Measurements from ENCODE around the gene WRAP73.

The WRAP73 gene

GRCh38 chr1:3668148-3668547, 18.2 kb upstream of the WRAP73 start:
- Histone ChIP-seq H2AFZ (ENCODE audit: low read depth, low read length, severe bottlenecking) (no peak overlapping the region), H3F3A (ENCODE audit: insufficient read depth) (no peaks in the 10 kb centered on the region), H4K20me1 (ENCODE audit: low read depth, low read length) (no peaks in the 10 kb centered on the region), H3K9me2 (replicated peaks; ENCODE audit: insufficient read depth, low read length) (no peaks in the 10 kb centered on the region), H3K79me2 (ENCODE audit: insufficient read depth, low read length) (no peaks in the 10 kb centered on the region), H3K4me3 (ENCODE audit: insufficient read depth, low read length, poor library complexity, severe bottlenecking) (no peak overlapping the region), H3K27me3 (ENCODE audit: low read length) (no peaks in the 10 kb centered on the region), H3K9ac (ENCODE audit: low read length) (no peak overlapping the region), H3K27ac (ENCODE audit: low read depth, low read length) (no peak overlapping the region), H3K9me3 (ENCODE audit: insufficient read depth, low read length) (no peaks in the 10 kb centered on the region), H3K4me2 (ENCODE audit: low read depth, low read length, poor library complexity, severe bottlenecking) (no peak overlapping the region), H3K36me3 (ENCODE audit: low read length) (no peaks in the 10 kb centered on the region)
- TF ChIP-seq, protein P1, sequence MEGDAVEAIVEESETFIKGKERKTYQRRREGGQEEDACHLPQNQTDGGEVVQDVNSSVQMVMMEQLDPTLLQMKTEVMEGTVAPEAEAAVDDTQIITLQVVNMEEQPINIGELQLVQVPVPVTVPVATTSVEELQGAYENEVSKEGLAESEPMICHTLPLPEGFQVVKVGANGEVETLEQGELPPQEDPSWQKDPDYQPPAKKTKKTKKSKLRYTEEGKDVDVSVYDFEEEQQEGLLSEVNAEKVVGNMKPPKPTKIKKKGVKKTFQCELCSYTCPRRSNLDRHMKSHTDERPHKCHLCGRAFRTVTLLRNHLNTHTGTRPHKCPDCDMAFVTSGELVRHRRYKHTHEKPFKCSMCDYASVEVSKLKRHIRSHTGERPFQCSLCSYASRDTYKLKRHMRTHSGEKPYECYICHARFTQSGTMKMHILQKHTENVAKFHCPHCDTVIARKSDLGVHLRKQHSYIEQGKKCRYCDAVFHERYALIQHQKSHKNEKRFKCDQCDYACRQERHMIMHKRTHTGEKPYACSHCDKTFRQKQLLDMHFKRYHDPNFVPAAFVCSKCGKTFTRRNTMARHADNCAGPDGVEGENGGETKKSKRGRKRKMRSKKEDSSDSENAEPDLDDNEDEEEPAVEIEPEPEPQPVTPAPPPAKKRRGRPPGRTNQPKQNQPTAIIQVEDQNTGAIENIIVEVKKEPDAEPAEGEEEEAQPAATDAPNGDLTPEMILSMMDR (IDR thresholded peaks at IDR 0.05; ENCODE audit: insufficient read depth, low read length, poor library complexity, severe bottlenecking), result no peak
- no peak for TF ChIP-seq EZH2phosphoT487 (conservative IDR thresholded peaks at IDR 0.05; ENCODE audit: low read length)

DNA sequence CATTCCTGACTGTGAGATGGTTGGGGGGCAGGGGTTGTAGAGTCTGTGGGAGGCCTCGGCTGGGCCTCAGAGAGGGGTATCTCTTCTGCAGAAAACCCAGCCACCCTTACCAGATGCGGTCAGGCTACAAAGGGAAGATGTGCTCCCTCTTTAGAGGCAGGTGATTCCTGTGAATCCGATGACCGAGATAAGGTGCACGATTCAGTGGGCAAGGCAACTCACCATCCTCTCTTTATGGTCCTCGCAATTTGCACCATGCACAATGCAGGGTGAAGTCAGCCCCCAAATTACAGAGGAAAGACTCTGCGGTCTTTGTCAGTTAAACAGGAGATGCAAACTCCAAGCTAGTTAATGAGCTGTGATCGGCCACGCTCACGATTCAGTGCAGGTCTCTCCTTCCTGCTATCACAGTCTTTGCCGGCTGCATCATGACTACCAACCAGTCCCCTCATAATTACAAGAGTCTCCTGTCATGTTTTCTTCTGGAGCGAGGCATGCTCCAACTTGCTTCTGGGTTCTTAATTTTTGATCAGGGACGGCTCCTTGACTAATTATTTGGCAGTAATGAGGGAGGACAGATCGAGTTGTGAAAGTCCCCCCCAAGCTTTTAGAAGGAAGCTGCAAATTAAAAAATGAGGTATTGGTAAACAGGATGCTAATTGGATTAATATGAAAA, 14.9 kb upstream of the WRAP73 start:
- Histone ChIP-seq H4K20me1 (ENCODE audit: low read depth, low read length) (no peaks in the 10 kb centered on the region), H3F3A (ENCODE audit: insufficient read depth) (no peaks in the 10 kb centered on the region), H3K27me3 (ENCODE audit: low read length) (no peaks in the 10 kb centered on the region), H3K4me2 (ENCODE audit: low read depth, low read length, poor library complexity, severe bottlenecking) (peak overlapping the region; percentile 35), H3K9me3 (ENCODE audit: insufficient read depth, low read length) (no peaks in the 10 kb centered on the region), H2AFZ (ENCODE audit: low read depth, low read length, severe bottlenecking) (peak overlapping the region; percentile 48), H3K36me3 (ENCODE audit: low read length) (no peaks in the 10 kb centered on the region), H3K79me2 (ENCODE audit: insufficient read depth, low read length) (no peaks in the 10 kb centered on the region), H3K27ac (ENCODE audit: low read depth, low read length) (0 out of 2 replicates have a peak overlapping the region, but pooled peaks have one; percentile 17), H3K9me2 (replicated peaks; ENCODE audit: insufficient read depth, low read length) (no peaks in the 10 kb centered on the region), H3K9ac (ENCODE audit: low read length) (no peak overlapping the region), H3K4me3 (ENCODE audit: insufficient read depth, low read length, poor library complexity, severe bottlenecking) (no peak overlapping the region)
- TF ChIP-seq, protein P1 (IDR thresholded peaks at IDR 0.05; ENCODE audit: insufficient read depth, low read length, poor library complexity, severe bottlenecking), result no peak
- TF ChIP-seq EZH2phosphoT487 (conservative IDR thresholded peaks at IDR 0.05; ENCODE audit: low read length), result no peak

DNA sequence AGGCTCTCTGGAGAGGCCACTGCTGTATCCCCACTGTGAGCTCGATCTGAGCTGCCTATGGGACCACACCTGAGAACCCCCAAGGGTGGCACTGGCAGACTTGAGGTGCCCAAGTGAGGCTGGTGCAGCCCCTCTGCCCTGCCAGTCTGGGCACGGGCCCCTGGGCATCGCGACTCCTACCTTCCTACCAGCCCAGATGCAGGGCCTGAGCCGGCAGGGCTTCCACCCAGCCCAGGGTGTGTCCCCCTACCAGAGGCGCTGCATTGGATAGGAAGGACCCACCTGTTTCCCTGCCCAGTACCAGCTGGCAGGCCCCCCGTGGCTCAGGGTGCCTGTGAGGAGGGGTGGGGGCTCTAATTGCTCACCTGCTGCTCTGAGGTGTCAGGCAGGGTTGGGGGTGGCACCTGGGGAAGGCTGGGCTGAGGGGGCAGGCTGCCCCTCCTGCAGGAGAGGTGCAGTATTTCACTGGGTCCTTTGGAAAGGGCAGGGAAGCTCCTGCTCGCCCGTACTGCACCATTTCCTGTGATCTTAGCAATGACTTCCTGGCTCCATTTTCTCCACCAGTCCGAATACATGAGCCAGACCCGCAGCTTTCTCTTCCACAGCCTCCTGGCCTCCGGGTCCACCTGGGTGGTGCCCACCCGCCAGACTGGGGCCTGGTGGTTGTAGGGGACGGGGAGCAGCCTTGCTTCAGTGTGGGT, 14.2 kb upstream of the WRAP73 start:
- no peaks in the 10 kb centered on the region for H3K27me3 ChIP-seq (ENCODE audit: low read length)
- H2AFZ ChIP-seq (ENCODE audit: low read depth, low read length, severe bottlenecking), result peak overlapping the region; percentile 48
- no peak overlapping the region for H3K9ac ChIP-seq (ENCODE audit: low read length)
- no peaks in the 10 kb centered on the region for H3K79me2 ChIP-seq (ENCODE audit: insufficient read depth, low read length)
- TF ChIP-seq, protein P1 (IDR thresholded peaks at IDR 0.05; ENCODE audit: insufficient read depth, low read length, poor library complexity, severe bottlenecking), result no peak
- TF ChIP-seq EZH2phosphoT487 (conservative IDR thresholded peaks at IDR 0.05; ENCODE audit: low read length), result no peak
- H3K4me3 ChIP-seq (ENCODE audit: insufficient read depth, low read length, poor library complexity, severe bottlenecking), result no peak overlapping the region
- H3F3A ChIP-seq (ENCODE audit: insufficient read depth), result no peaks in the 10 kb centered on the region
- peak overlapping the region; percentile 5 for H3K4me2 ChIP-seq (ENCODE audit: low read depth, low read length, poor library complexity, severe bottlenecking)
- no peaks in the 10 kb centered on the region for H4K20me1 ChIP-seq (ENCODE audit: low read depth, low read length)
- no peaks in the 10 kb centered on the region for H3K36me3 ChIP-seq (ENCODE audit: low read length)
- H3K9me2 ChIP-seq (replicated peaks; ENCODE audit: insufficient read depth, low read length), result no peaks in the 10 kb centered on the region
- 0 out of 2 replicates have a peak overlapping the region, but pooled peaks have one; percentile 17 for H3K27ac ChIP-seq (ENCODE audit: low read depth, low read length)
- no peaks in the 10 kb centered on the region for H3K9me3 ChIP-seq (ENCODE audit: insufficient read depth, low read length)
